ENCODE results near the gene HDAC4.
"Not testable (repeated sequence)": the region's sequence is repeated elsewhere in the genome, so short reads cannot be mapped to it uniquely, and the experiment has no call there.

The HDAC4 gene

GRCh38 chr2:239400596-239401066 is at the start of gene HDAC4:
Gene HDAC4, minus strand, starts transcription at chr2:239401020. Its CDS starts 48,321 bp downstream, at chr2:239352699.
- DNase-seq: no peak

DNA sequence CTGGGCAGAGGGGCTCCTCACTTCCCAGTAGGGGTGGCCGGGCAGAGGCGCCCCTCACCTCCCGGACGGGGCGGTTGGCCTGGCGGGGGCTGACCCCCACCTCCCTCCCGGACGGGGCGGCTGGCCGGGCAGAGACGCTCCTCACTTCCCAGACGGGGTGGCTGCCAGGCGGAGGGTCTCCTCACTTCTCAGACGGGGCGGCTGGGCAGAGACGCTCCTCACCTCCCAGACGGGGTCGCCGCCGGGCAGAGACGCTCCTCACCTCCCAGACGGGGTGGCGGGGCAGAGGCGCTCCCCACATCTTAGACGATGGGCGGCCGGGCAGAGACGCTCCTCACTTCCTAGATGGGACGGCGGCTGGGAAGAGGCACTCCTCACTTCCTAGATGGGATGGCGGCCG is 48.6 kb upstream of the HDAC4 start:
- DNase-seq: not testable (repeated sequence)

- DNase-seq: no peak
Measured at GRCh38 chr2:239445771-239446524, 45.1 kb upstream of the HDAC4 start.

- DNase-seq: no peak
Measured at GRCh38 chr2:239444626-239445577, 44.1 kb upstream of the HDAC4 start.

- peak in 1 of 2 experiments; percentile 38 for DNase-seq
Measured at GRCh38 chr2:239443666-239444567, 43.1 kb upstream of the HDAC4 start.

- DNase-seq: no peak
Measured at GRCh38 chr2:239443102-239443620, 42.3 kb upstream of the HDAC4 start.

- no peak for DNase-seq
Measured at GRCh38 chr2:239442192-239442591, 41.4 kb upstream of the HDAC4 start.

- DNase-seq: no peak
Measured at GRCh38 chr2:239441261-239442078, 40.6 kb upstream of the HDAC4 start.

- no peak for DNase-seq
Measured at GRCh38 chr2:239440511-239440959, 39.7 kb upstream of the HDAC4 start.

GRCh38 chr2:239439754-239440315 is 39.0 kb upstream of the HDAC4 start:
- no peak for DNase-seq

GRCh38 chr2:239438995-239439753 is 38.4 kb upstream of the HDAC4 start:
- no peak for DNase-seq

GRCh38 chr2:239438368-239438767 is 37.5 kb upstream of the HDAC4 start:
- no peak for DNase-seq

DNA sequence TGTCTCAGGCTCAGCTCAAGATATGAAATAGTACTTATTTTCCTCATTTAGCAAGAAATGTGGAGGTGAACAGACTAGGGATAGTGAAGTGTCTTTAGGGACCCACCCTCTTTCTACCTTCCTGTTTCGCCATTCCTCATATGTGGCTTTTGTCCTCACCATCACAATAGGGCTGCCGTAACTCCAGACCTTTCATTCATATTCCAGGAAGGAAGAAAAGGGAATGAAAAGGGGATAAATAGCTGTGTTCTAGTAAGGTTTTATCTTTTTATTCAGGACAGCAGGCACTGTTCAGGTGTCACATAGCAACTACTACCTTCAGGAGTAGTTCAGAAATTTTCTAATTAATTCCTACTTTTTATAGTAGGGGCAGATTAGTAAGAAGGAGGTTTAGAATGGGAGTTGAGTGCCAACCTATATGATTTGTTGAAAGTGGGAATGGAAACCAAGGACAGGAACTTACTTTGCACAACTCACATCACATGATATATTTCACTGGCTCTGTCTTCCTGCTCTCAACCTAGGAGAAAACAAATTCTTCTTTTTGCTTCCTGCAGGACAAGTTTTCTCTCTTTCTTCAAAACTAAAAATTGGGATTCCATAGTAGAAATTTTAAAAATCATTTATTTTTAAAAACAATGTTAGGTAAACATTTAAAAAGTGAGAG is 36.0 kb upstream of the HDAC4 start:
- DNase-seq: no peak

DNA sequence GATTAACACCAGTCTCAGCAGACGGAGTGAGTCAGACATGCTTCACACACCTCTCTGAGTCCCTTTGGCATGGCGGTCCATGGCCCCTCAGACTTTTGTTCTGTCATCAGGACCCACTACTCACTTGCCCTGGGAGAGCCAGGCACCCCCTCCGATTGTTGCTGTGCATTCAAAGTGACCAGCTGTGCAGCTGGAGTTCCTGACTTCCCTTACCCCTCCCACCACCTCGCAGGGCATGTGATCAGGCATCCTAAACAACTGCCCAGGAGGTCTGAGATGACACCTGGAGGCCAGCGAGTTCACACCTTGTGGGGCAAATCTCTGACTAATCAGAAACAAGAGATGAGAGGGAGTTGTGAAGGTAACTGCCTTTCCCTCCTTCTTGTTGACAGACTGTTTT is 35.3 kb upstream of the HDAC4 start:
- DNase-seq: no peak

GRCh38 chr2:239433777-239434403 is 33.1 kb upstream of the HDAC4 start:
- peak; percentile 59 to 71 for DNase-seq

DNA sequence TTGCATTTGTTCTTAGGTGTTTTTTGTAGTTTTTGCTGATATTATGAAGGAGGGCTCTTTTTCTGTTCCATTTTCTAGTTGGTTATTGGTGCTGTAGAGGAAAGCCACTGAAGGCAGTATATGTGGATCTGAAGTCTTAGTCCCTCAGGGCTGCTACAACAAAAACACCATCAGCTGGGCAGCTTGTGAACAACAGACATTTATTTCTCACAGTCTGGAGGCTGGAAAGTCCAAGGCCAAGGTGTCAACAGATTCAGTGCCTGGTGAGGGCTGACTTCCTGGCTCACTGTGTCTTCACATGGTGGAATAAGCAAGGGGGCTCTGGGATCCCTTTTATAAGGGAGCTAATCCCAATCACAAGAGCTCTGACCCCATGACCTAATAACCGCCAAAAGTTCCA is 31.4 kb upstream of the HDAC4 start:
- DNase-seq: no peak

DNA sequence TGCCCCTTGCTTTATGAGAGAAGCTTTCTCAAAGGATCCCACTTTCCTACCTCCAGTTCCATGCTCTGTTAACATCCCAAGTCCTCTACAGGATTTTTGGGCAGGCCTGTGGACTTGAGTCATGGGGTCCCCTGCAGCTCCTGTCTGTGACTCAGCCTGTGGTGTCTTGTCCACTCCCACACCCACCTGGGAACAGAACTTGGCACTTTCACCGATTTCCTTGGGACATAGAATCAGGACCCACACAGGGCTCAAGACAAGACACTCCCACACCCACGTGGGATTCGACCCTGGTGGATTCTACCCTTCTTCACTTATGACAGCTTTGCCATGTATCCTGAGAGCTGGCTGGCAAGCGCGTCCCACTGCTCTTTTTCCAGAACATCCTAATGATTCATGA is 30.7 kb upstream of the HDAC4 start:
- no peak for DNase-seq

- no peak for DNase-seq
Measured at GRCh38 chr2:239429473-239430350, 28.9 kb upstream of the HDAC4 start.
